C4-2B (cell line): ENCODE results near the gene FAM216A.

Source experiments
- CTCF ChIP-seq: fragments of 450-650 bp; conservative IDR thresholded peaks from 2 replicates; pipeline ENCODE4 v1.5.1; 2017; ENCODE audit warnings: mild to moderate bottlenecking
- ZFX ChIP-seq: fragments of 450-650 bp; IDR thresholded peaks from 2 replicates; pipeline ENCODE4 v1.6.1; 2017

DNA sequence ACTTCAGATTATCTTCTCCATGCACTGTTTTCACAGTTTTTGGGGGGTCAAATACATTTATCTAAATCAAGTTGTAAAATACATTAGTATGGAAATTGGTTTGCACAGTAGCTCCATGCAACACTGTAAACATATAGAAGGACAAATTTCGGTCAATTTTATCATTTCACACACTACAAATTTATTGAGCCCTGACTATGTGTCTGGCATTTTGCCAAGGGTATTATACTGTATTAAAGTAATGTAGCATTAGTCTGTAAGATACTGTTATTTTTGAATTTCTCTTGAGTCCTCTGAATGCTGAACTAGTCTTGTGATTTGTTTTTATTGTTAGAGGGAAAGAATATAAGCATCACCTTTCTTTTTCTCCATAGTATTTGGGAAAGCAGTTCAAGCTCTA, 34.8 kb downstream of the FAM216A start:
- TF ChIP-seq CTCF (no peak), ZFX (no peak)
